ENCODE data around the gene ACTRT2. TPM values are rescaled to one million over a fixed set of nuclear protein-coding genes. Genes with fewer than 3 reads are reported as not detected.

The ACTRT2 gene
- not detected for total RNA-seq

DNA sequence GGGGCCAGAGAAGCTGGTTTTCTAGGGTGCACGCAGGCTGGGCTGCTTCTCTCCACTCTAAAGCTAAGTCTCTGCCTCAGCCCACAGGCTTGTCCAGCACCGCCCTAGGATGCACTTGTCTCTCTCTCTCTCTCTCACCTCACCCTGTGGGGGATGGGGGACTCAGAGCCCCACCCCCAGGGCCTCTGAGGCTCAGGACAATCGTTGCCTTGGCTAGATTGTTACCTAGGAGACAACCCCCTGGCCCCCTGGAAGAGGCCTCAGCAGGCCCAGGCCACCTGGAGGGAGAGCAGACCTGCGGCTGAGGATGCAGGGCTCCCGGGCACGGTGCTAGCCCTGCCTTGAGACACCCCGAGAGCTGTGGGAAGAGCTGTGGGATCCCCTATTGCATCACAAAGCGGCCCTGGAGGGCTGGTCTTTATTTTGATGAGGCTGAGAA is at the start of gene ACTRT2:
TSS of gene ACTRT2 (plus strand) at position 235 of the 439 bp plus-strand sequence. CDS start 220 bp downstream, outside the sequence.
- DNase-seq: no peak
- H3K4me3 Mint-ChIP-seq: no peak within 1 kb of the TSS
- no peaks in the 10 kb centered on the region for H3K9me3 Mint-ChIP-seq
- H3K36me3 Mint-ChIP-seq (ENCODE audit: low read depth): no peaks in the 10 kb centered on the region
- H3K27me3 Mint-ChIP-seq (ENCODE audit: low read depth): no peaks in the 10 kb centered on the region
- no peak within 1 kb of the TSS for H3K27ac Mint-ChIP-seq
- intact Hi-C loops (cut with micrococcal nuclease): no loop called here
- CTCF ChIA-PET: interaction anchor here (0.7 kb wide), 1 partner anchor 399 kb away, joined by 3 read pairs; no protein-coding TSS in a partner anchor
- no peaks in the 10 kb centered on the region for H3K4me1 Mint-ChIP-seq (ENCODE audit: low read depth)

DNA sequence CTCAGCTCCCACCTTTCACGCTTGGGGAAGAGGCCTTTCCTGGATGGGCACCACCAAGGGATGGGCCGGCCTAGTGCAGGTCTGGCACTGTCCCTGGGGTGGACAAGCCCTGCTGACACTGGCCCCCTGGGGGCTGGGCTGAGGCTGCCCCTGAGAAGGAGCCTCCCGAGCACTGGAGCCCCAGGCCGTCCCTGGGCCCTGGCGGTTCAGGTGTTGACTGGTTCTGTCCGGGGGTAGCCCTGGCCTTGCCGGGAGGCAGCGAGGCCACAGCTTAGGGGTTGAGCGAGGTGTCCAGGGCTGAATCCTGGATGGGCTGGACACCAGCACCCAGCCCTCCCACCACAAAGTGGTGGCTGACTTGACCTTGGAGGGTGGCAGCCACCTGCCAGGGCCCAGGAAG is 49.7 kb upstream of the ACTRT2 start:
- Mint-ChIP-seq H3K9me3 (no peaks in the 10 kb centered on the region), H3K27ac (no peak overlapping the region), H3K4me1 (ENCODE audit: low read depth) (no peaks in the 10 kb centered on the region), H3K4me3 (no peak overlapping the region), H3K36me3 (ENCODE audit: low read depth) (no peaks in the 10 kb centered on the region), H3K27me3 (ENCODE audit: low read depth) (peaks cover 2% of the 10 kb centered on the region)
- intact Hi-C loops (cut with micrococcal nuclease): no loop called here
- CTCF ChIA-PET: no interaction called here
- no peak for DNase-seq

DNA sequence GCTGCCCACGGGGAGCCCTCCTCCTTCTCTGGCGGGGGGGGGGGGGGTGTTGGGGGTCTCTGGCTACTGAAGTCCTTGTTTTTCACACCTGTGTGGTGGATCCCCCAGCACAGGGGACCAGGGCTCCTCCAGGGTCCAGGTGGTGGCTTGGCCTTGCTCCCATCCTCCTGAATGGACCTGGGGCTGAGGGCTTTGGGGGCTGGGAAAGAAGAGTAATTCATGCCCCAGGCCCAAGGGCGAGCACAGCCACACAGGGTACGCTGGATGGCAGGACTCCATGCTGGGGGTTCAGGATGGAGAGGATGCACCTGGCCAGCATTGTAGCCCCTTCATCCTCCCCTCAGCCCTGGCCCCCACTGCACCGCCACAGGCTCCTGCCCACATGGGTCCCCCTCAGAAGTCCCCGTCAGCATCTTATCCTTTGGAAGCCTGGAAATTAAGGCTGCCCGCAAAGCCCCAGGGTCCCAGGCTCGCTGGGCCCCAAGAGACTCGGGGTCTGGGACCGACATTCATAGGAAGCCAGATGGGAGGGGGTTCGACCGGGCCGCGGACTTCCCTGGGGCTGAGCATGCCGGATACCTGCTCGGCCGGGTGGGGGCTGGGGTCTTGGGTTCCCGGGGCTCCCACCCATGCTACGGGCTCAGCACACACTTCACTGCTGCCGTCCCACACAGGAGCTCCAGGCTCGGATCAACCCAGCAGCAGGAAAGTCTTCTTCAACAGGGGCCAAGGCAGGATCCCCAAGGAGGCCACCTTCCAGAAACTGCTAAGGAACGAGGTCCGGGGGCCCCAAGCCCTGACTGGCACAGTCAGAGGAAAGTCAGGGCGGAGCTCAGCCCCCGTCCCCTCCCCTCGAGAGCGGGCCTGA is 49.0 kb upstream of the ACTRT2 start:
- Mint-ChIP-seq H3K4me1 (ENCODE audit: low read depth) (no peaks in the 10 kb centered on the region), H3K27me3 (ENCODE audit: low read depth) (peaks cover 2% of the 10 kb centered on the region)
- CTCF ChIA-PET: no interaction called here

DNA sequence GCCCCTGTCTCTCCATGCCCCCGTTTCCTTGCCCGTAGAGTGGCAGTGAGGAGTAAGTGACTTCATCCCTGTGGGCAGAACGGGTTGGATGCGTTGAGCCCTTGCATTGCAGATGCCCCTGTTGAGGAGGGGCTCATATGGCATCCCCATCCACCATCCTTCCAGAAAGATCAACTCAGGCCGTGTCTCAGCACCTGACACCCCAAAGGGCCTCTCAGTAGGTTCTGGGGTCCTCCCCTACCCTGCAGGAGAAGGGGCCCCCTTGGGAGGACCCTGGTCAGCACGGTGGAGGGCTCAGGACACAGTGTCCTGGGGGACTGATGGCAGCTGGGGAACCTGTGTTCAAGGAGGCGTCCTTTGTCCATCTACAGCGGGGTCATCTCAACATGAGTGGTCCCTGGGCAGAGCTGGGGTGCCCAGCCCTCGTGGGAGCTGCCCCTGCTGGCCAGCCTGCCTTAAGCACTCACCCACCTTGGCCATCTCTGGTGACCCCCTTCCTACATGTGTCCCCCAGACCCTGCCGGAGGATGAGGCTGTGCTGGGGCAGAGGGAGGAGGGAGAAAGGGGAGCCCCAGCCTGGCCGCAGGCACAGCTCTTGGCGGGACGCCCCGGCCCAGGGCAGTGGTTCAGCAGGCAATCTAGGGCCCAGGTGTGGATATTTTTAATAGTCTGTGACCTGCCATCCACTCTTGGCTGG is 48.2 kb upstream of the ACTRT2 start:
- Mint-ChIP-seq H3K27me3 (ENCODE audit: low read depth) (peaks cover 2% of the 10 kb centered on the region), H3K4me3 (no peak overlapping the region), H3K27ac (no peak overlapping the region), H3K9me3 (no peaks in the 10 kb centered on the region), H3K36me3 (ENCODE audit: low read depth) (no peaks in the 10 kb centered on the region), H3K4me1 (ENCODE audit: low read depth) (no peaks in the 10 kb centered on the region)
- intact Hi-C loops (cut with micrococcal nuclease): no loop called here
- no peak for DNase-seq
- CTCF ChIA-PET: no interaction called here

More for the DNA sequence above, 49.0 kb upstream of the ACTRT2 start:
- no peak overlapping the region for H3K4me3 Mint-ChIP-seq
- intact Hi-C loops (cut with micrococcal nuclease): no loop called here
- H3K9me3 Mint-ChIP-seq: no peaks in the 10 kb centered on the region
- no peak for DNase-seq
- no peak overlapping the region for H3K27ac Mint-ChIP-seq
- H3K36me3 Mint-ChIP-seq (ENCODE audit: low read depth): no peaks in the 10 kb centered on the region

DNA sequence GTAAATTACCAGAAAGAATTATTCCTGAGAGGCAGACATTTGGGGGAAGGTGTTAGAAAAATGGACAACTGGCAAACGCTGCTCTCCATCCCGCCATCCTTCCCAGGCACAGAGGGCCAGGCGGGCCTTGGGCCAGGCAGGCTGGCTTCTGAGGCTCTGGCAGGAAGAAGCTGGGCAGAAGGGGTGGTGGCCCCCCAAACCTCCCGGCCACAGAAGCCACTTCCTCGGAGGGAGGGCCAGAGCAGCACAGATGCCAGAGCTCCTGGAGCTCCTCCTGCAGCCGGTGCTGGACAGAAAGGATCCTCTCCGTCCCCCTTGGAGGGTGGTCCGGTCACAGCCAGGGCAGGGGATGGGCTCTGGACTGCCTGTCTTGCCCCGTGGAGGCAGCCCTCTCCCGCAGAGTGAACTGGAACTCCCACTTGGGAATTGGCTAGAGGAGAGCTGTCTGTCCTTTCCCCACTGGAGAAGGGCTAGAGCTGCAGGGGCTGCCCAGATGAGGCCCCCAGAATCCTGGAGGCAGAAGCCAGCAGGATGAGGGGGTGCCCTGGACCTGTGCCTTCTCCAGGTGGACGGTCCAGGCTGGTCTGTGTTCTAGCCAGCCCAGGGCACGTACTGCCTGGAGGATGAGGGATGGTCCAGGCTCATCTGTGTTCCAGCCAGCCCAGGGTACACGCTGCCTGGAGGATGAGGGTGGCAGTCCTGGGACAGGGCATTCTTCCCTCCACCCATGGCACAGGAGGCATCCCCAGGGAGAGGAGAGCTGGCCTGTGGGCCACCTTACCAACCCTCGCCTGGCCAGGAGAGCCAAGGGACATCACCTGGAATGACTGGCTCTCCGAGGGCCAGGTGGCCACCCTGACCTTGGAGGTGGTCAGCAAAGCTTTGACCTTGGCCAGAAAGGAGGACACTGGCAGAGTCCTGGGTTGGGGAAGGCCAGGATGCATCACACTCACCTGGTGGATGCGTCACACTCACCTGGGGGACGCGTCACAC is 47.4 kb upstream of the ACTRT2 start:
- Mint-ChIP-seq H3K9me3 (no peaks in the 10 kb centered on the region), H3K27me3 (ENCODE audit: low read depth) (peaks cover 2% of the 10 kb centered on the region), H3K4me1 (ENCODE audit: low read depth) (no peaks in the 10 kb centered on the region), H3K36me3 (ENCODE audit: low read depth) (no peaks in the 10 kb centered on the region), H3K4me3 (no peak overlapping the region), H3K27ac (no peak overlapping the region)
- intact Hi-C loops (cut with micrococcal nuclease): no loop called here
- no peak for DNase-seq
- CTCF ChIA-PET: no interaction called here

DNA sequence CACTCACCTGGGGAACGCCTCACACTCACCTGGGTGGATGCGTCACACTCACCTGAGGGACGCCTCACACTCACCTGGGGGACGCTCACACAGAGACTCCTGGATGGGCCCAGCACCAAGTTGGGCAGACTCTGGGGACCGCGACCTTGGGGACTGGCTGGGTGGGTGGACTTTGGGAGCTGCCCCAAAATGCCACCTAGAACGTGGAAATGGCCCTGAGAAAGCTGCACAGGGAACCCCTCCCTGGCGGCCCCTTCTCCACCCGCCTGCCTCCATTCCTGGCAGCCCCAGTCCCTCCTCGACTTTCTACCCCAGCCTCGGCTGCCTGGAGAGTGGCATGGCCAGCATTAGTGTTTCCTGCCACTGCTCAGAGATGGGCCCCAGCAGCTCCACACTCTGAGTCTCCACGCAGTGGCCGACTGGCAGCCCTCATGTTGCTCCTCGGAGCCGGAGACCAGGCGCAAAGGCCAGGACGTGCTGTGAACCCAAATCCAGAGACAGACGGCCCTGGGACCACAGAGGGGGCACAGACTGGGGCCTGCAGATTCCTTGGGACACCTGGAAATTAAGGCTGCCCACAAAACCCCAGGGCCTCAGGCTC is 46.5 kb upstream of the ACTRT2 start:
- CTCF ChIA-PET: no interaction called here
- Mint-ChIP-seq H3K4me3 (no peak overlapping the region), H3K27ac (no peak overlapping the region)

DNA sequence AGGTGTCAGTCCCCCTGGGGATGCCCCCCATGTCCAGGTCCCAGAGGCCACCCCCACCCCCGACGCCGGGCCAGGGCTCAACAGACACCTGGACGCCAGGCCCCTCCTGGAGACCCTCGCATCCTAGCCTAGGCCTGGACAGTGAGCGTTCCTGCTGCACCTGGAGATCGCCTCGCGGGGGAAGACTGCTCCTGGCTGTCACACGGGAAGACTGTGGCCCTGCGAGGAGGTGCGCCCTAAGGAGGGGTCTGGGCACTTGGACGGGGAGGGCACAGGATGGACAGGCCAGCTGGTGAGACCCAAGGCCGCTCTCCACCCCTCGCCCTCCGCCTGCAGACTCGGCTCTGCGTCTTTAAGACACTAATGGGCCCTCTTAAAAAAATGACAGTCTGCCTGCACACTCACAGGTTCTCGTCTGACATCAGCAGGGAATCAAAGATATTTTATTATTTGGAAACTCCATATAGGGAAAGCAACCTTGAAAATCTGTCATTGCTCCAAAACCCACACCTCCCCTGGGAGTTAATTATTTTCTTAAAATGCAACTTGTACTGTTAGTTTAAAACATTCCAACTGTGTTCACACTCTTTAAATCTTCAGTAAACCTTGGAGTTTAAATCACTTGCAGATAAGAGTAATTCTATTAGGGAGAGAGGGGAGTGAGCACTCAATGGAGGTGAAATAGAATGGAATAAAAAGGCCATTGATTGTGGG is 45.6 kb upstream of the ACTRT2 start:
- Mint-ChIP-seq H3K27me3 (ENCODE audit: low read depth) (no peaks in the 10 kb centered on the region), H3K4me3 (no peak overlapping the region), H3K4me1 (ENCODE audit: low read depth) (no peaks in the 10 kb centered on the region), H3K9me3 (no peaks in the 10 kb centered on the region), H3K27ac (no peak overlapping the region), H3K36me3 (ENCODE audit: low read depth) (no peaks in the 10 kb centered on the region)
- no peak for DNase-seq
- CTCF ChIA-PET: no interaction called here
- intact Hi-C loops (cut with micrococcal nuclease): no loop called here

More for the DNA sequence above, 46.5 kb upstream of the ACTRT2 start:
- Mint-ChIP-seq H3K9me3 (no peaks in the 10 kb centered on the region), H3K4me1 (ENCODE audit: low read depth) (no peaks in the 10 kb centered on the region), H3K27me3 (ENCODE audit: low read depth) (no peaks in the 10 kb centered on the region), H3K36me3 (ENCODE audit: low read depth) (no peaks in the 10 kb centered on the region)
- intact Hi-C loops (cut with micrococcal nuclease): no loop called here
- DNase-seq: no peak

DNA sequence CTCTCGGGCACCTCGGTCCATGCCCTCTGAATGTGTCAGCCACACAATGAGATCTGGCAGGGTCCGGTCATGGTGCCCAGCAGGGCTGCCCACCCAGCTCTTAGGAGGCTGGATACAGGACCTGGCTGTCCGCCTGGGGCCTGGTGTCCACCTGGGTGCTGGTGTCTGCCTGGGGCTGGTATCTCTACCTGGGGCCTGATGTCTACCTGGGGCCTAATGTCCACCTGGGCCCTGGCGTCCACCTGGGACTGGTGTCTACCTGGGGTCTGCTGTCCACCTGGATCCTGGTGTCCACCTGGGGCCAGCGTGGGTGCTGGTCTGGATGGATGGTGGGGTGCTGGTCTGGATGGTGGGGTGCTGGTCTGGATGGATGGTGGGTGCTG is 45.1 kb upstream of the ACTRT2 start:
- H3K4me1 Mint-ChIP-seq (ENCODE audit: low read depth): no peaks in the 10 kb centered on the region
- H3K4me3 Mint-ChIP-seq: no peak overlapping the region
- no peaks in the 10 kb centered on the region for H3K9me3 Mint-ChIP-seq
- H3K27ac Mint-ChIP-seq: no peak overlapping the region
- intact Hi-C loops (cut with micrococcal nuclease): no loop called here
- H3K36me3 Mint-ChIP-seq (ENCODE audit: low read depth): no peaks in the 10 kb centered on the region
- no peak for DNase-seq
- no peaks in the 10 kb centered on the region for H3K27me3 Mint-ChIP-seq (ENCODE audit: low read depth)
- CTCF ChIA-PET: no interaction called here

DNA sequence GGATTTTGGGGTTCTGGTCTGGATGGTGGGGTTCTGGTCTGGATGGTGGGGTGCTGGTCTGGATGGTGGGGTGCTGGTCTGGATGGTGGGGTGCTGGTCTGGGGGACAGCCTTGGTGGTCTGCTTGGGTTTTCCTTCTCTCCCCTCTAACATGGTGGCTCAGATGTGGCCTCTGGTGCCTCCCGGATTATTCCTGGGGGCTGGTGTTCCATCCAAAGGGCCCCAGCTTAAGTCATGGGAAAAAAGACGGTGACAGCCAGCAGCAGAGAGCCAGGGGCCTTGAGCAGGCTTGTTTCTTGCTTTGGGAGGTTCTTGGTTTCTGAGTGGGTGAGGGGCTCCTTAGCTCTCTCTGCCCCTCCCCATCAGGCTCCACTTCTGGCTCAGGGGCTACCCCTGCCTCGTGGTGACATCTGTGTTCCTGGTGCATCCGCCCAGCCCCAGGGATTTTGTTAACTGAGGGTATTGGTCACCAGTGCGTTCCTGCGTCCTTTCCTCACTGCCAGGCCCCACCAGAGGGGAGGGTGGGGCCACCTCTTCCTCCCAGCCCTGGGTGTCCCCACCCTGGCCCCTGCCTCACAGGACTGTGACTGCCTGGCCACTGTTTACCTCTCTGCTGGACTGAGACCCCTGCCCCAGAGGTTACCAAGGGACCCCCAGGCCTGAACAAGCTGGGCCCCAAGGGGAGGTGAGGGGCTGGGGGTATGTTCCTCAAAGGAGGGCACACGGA is 43.2 kb upstream of the ACTRT2 start:
- Mint-ChIP-seq H3K36me3 (ENCODE audit: low read depth) (no peaks in the 10 kb centered on the region), H3K4me1 (ENCODE audit: low read depth) (no peaks in the 10 kb centered on the region), H3K4me3 (no peak overlapping the region), H3K9me3 (no peaks in the 10 kb centered on the region), H3K27me3 (ENCODE audit: low read depth) (no peaks in the 10 kb centered on the region), H3K27ac (no peak overlapping the region)
- CTCF ChIA-PET: no interaction called here
- DNase-seq: no peak
- intact Hi-C loops (cut with micrococcal nuclease): no loop called here

DNA sequence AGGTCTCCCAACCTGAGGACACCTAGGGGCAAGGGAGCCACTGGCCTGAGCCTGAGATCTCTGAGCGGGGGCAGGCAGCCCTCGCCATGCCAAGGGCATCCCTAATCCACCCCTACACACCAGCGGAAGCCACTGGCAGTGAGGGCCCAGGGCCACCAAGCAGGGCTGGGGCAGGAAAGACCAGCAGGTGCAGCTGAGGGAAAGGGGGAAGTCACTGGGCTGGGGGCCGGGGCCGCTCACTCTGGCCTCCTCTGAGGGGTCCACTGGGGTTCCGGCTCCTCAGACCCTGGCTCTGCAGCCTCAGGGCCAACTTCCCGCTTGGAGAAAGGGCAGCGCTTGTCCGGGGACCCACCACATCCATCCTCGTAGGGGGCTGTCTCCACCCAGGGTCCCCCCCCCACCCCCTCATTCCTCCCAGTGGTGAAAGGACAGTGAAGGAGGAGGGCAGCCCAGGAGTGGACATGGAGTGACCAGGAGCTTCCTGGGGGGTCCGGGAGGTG is 42.5 kb upstream of the ACTRT2 start:
- H3K27me3 Mint-ChIP-seq (ENCODE audit: low read depth): no peaks in the 10 kb centered on the region
- DNase-seq: no peak
- intact Hi-C loops (cut with micrococcal nuclease): no loop called here
- no peaks in the 10 kb centered on the region for H3K9me3 Mint-ChIP-seq
- no peaks in the 10 kb centered on the region for H3K4me1 Mint-ChIP-seq (ENCODE audit: low read depth)
- no peak overlapping the region for H3K4me3 Mint-ChIP-seq
- CTCF ChIA-PET: no interaction called here
- H3K36me3 Mint-ChIP-seq (ENCODE audit: low read depth): no peaks in the 10 kb centered on the region
- no peak overlapping the region for H3K27ac Mint-ChIP-seq

Data from activated naive CD4-positive, alpha-beta T cell treated with anti-CD3 and anti-CD28 coated beads for 36 hours (primary cell).